OCI-M2 (cell line): ENCODE data around the gene CXorf49B.

Source experiments
- DNase-seq: peaks from one replicate; lab custom pipeline; 2025; ENCODE audit not compliant: unreplicated experiment; lab: John Stamatoyannopoulos, UW

CXorf49B gene

GRCh38 chrX:71815121-71815905, 52.2 kb downstream of the CXorf49B start:
- DNase-seq: no peak

- no peak for DNase-seq
Measured at GRCh38 chrX:71815906-71816156, 52.7 kb downstream of the CXorf49B start.
